Kidney tubule cell (primary cell): ENCODE measurements around the gene SCIN.
"Not testable (repeated sequence)": the region's sequence is repeated elsewhere in the genome, so short reads cannot be mapped to it uniquely, and the experiment has no call there.

ENCODE experiments used
- DNase-seq: peaks from one replicate; pipeline ENCODE4 v3.0.0-alpha.2; 2018; ENCODE audit warnings: low spot score

Gene SCIN

DNA sequence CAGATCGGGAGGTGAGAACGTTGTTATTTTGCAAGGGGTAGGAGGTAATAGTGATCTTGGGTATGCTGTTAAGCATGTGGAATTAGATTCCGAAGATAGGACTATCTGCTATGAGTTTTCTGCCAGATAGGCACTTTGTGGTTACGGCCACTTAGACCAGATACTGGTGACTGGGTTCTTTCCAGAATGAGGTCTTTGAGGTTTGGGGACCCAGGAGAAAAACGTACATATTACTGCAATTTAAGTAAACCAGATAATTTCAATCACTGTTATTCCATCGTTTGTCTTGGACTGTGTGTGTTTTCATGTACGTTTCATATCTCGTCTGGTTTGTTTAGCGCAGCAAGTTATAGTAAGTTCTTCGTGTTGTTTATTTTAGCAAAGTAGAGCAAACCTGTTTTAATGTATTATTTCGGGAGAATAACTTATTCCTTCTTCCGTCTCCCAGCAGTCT lies 117.2 kb downstream of the SCIN start:
- DNase-seq, result no peak

DNA sequence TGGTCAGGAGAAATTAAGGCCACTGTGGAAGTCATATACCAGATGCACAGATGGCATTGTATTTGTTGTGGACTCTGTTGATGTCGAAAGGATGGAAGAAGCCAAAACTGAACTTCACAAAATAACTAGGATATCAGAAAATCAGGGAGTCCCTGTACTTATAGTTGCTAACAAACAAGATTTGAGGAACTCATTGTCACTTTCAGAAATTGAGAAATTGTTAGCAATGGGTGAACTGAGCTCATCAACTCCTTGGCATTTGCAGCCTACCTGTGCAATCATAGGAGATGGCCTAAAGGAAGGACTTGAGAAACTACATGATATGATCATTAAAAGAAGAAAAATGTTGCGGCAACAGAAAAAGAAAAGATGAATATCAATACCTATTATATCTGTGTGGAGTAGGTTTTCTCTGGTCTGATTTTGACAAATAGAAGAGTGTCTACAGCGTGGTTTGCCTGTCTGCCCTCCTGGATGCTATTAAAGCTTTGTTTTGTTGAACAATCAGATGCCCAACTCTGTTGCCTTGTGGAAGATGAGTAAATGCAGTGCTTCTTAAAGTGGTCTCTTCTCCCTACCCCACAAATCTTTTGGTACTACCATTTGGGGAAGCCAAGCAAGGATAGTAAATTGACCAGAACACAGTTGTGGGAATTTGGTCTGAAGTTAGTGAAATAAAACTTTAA lies 118.1 kb downstream of the SCIN start:
- DNase-seq, result not testable (repeated sequence)

- DNase-seq, result no peak
Measured at GRCh38 chr7:12689451-12689850, 118.9 kb downstream of the SCIN start.

DNA sequence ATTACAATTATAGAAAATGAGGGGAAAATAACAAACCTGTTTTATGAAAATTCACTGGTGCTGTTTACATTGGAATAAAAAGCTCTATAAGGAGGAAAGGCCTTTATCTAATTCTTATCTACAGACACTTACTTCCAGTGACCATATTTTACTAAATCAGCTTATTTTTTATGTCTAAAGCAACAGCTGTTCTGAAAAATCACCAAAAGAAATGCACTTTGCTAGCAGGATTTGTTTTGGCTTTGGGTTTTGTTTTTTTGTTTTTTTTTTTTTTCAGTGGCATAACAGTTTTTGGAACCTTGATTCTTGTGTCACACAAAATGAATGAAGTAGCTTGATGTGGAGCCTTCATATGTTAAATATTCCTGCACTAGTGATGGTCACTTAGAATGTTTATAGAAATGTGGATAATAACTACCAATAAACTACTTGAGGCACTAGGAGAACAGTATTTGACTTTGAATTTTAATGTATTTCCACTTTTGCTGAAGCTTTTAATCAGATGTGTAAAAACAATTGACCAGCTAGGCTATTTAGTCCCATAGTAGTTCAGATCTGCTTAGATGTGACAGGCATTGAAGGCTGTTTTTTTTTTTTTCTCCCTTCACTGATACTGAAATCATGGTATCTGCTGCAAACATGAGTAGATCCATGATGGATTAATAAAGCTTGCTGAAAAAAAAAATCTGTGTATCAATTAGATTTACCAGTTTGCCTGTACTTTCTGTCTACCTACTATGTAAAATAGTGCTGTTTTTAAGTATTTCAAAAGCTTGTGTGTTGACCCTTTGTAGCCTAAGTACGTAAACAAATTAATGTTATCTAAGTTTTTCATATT lies 119.7 kb downstream of the SCIN start:
- DNase-seq, result no peak

DNA sequence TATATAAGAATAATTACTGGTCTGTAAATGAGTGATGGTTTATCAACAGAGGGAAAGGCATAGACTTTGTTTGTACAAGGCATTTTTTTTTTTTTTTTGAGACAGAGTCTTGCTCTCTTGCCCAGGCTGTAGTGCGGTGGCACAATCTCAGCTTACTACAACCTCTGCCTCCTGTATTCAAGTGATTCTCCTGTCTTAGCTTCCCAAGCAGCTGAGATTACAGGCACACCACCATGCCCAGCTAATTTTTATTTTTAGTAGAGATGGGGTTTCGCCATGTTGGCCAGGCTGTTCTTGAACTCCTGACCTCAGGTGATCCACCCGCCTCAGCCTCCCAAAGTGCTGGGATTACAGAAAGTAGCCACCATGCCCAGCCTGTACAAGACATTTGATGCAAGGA lies 120.9 kb downstream of the SCIN start:
- DNase-seq, result not testable (repeated sequence)

DNA sequence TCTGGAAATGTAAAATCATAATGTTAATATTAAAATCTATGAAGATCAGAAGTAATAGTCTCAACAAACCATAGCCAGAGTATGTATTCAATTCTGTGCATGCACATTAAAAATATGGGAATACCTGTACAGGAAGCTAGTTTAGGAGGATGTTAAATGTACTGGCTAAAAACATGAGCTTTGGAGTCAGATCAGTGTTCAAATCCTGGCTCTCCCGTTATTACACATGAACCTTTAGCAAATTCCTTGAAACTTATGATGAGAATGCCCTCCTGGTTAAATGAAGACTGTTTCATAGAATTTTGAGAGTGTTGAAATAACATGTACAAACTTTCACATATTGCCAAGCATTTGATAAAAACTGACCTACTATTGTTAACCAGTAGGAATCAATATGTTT lies 121.5 kb downstream of the SCIN start:
- DNase-seq, result no peak

- no peak for DNase-seq
Measured at GRCh38 chr7:12692479-12693259, 122.1 kb downstream of the SCIN start.

DNA sequence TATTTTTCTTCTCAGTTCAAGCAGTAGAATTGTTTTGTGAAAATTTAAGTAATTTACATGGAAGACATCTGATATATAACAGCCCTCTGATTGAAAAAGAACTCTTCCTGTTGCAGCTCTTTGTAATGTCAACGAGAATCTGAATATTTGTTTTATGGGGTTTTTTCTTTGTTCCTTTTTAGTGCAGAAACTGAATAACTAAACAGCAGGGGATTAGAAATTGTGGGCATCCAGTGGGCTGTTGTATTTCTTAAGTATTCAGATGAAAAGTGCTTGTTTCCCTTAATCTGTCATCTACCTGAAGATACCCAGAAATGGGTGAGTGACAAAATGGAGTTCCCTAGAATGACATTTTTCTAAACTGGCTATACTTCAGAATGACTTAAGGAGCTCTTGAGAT lies 124.3 kb downstream of the SCIN start:
- DNase-seq, result no peak

DNA sequence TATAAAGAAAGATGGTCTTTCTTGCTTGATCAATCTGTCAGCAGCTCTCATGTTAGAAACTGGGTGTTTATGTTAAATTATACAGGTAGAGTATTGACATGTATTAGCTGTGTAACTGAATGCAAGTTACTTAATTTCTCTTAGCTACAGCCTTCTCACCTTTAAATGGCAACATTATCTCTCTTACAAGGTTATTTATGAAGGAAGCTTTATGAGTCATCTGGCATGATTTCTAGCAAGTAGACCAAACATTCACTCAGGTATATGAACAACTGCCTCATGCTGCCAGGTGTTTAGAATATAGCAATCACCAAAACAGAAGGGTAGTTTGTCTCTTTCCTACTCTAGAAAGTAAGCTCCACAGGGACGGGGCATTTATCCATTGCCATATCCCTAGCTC lies 125.4 kb downstream of the SCIN start:
- DNase-seq, result peak; percentile 42

- no peak for DNase-seq
Measured at GRCh38 chr7:12699299-12699698, 128.8 kb downstream of the SCIN start.

- no peak for DNase-seq
Measured at GRCh38 chr7:12701433-12701832, 130.9 kb downstream of the SCIN start.

GRCh38 chr7:12703881-12704280 lies 133.4 kb downstream of the SCIN start:
- DNase-seq, result no peak

GRCh38 chr7:12705878-12706277 lies 135.4 kb downstream of the SCIN start:
- no peak for DNase-seq

DNA sequence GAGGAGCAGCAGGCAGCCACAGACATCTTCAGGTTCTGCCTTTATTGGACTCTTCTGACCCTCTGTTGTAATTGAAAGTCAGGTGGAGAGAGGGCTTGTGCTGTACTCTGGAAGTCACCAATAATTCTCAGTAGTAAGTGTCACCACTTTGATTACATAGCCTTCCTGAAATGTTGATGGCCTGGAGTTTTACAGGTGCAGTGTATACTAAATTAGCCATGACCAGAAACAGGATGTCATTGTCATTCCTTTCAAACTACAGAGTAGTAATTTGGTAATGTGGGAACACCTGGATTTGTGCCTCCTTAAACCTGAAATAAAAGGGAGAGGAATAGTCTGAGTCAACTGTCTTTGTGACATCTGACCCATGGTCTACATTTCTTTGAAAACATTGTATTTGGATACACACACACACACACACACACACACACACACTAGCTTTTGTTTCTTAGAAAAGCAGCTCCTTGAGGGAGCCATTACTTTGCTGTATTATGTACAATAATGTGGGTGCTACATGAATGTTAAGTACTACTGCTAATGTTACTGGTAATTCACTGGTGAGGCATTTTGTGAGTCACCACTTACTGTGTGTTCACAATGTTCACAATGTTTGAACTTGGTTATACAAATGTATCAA lies 136.5 kb downstream of the SCIN start:
- DNase-seq, result peak; percentile 63

GRCh38 chr7:12708314-12708713 lies 137.8 kb downstream of the SCIN start:
- DNase-seq, result no peak
